Vagina (tissue), 2 donors: Measurements from ENCODE around the gene NRL. TPM values are rescaled to one million over a fixed set of nuclear protein-coding genes. Genes with fewer than 3 reads are reported as not detected.
A peak's percentile ranks its signal among the peaks of the same experiment; 100 is the strongest.

ENCODE experiments used
- DNase-seq, 2 donors: peaks; one replicate each; pipeline ENCODE4 v3.0.0-alpha.2; 2017; ENCODE audit errors: extremely low spot score in 2 of 2
- H3K27ac ChIP-seq: fragments of 200-600 bp; sonication (generic); one replicate; pipeline ENCODE4 v1.5.1; 2019
- H3K27me3 ChIP-seq: fragments of 200-600 bp; sonication (generic); one replicate; pipeline ENCODE4 v1.5.1; 2019
- H3K36me3 ChIP-seq, 2 donors: fragments of 200-600 bp; sonication (generic); one replicate each; pipeline ENCODE4 v1.5.1; 2017 to 2019
- H3K4me1 ChIP-seq: fragments of 200-600 bp; sonication (generic); one replicate; pipeline ENCODE4 v1.5.1; 2019
- H3K4me3 ChIP-seq, 2 donors: fragments of 200-600 bp; sonication (generic); 1 replicate in 1 of 2; 2 replicates in 1 of 2; pipeline ENCODE4 v1.5.1; 2016 to 2019
- H3K9me3 ChIP-seq: fragments of 200-600 bp; sonication (generic); one replicate; pipeline ENCODE4 v1.5.1; 2019
- CTCF ChIP-seq, 3 experiments: fragments of 450-650 bp in 2 of 3; fragments of 200-600 bp in 1 of 3; sonication (generic) in 1 of 3; IDR thresholded peaks; one replicate each; pipeline ENCODE4 v1.5.1; 2017 to 2019; ENCODE audit warnings: antibody characterized with exemption in 3 of 3, mild to moderate bottlenecking in 2 of 3, moderate library complexity in 2 of 3
- POLR2A ChIP-seq, 2 donors: fragments of 450-650 bp; IDR thresholded peaks; one replicate each; pipeline ENCODE4 v1.6.1; 2017; ENCODE audit warnings: antibody characterized with exemption in 2 of 2, mild to moderate bottlenecking in 2 of 2, moderate library complexity in 2 of 2
- POLR2AphosphoS5 ChIP-seq, 2 donors: sonication (generic); formaldehyde crosslinking; IDR thresholded peaks; one replicate each; pipeline ENCODE4 v1.9.0; 2017; ENCODE audit warnings: antibody characterized with exemption in 2 of 2, mild to moderate bottlenecking in 2 of 2, low read depth in 1 of 2; ENCODE audit not compliant: insufficient read depth in 1 of 2
- intact Hi-C: fragments of 100-400 bp; cut with DNase I; formaldehyde crosslinking; loops from one replicate; pipeline ENCODE4 v1.15.1; 2023
- total RNA-seq: library from RNA; depleted of rRNA; stranded (reverse); fragments of >200 nt; gene quantifications from one replicate; pipeline ENCODE4 v1.2.3, GENCODE V29; 2016

Gene NRL
- total RNA-seq, 1 donor from 2014 or later, result 1.2 TPM

- Histone ChIP-seq H3K27ac (peak overlapping the region; percentile 87), H3K4me3 (no peak overlapping the region), H3K36me3 (peaks cover 0 to 8% of the 10 kb centered on the region in 2 donors), H3K4me1 (peaks cover 55% of the 10 kb centered on the region), H3K9me3 (no peaks in the 10 kb centered on the region), H3K27me3 (no peaks in the 10 kb centered on the region)
- intact Hi-C loops, result no loop called here
- no peak for DNase-seq
- TF ChIP-seq CTCF (IDR thresholded peaks at IDR 0.05), result no peak
- TF ChIP-seq POLR2A (IDR thresholded peaks at IDR 0.05), result no peak
- TF ChIP-seq POLR2AphosphoS5 (IDR thresholded peaks at IDR 0.05; ENCODE audit: insufficient read depth in 1 of 2, low read depth in 1 of 2), result no peak
Measured at GRCh38 chr14:24144451-24144850, 29.7 kb upstream of the NRL start.

- Histone ChIP-seq H3K27me3 (no peaks in the 10 kb centered on the region), H3K36me3 (peaks cover 0 to 10% of the 10 kb centered on the region in 2 donors), H3K9me3 (no peaks in the 10 kb centered on the region), H3K4me3 (no peak overlapping the region), H3K4me1 (peaks cover 55% of the 10 kb centered on the region), H3K27ac (no peak overlapping the region)
- TF ChIP-seq POLR2AphosphoS5 (IDR thresholded peaks at IDR 0.05; ENCODE audit: insufficient read depth in 1 of 2, low read depth in 1 of 2) (no peak), POLR2A (IDR thresholded peaks at IDR 0.05) (no peak), CTCF (IDR thresholded peaks at IDR 0.05) (no peak)
- DNase-seq, result no peak
- intact Hi-C loops, result no loop called here
Measured at GRCh38 chr14:24143511-24143910, 28.8 kb upstream of the NRL start.

GRCh38 chr14:24141097-24141880 lies 26.5 kb upstream of the NRL start, which contains the start of gene EMC9:
Gene EMC9 (minus strand): TSS chr14:24141591. CDS start chr14:24141304, 287 bp downstream.
- DNase-seq, result peak; percentile 99 to 100
- Histone ChIP-seq H3K4me1 (peaks cover 63% of the 10 kb centered on the region), H3K27me3 (no peaks in the 10 kb centered on the region), H3K4me3 (peak within 1 kb of the TSS; percentile 68 to 94), H3K9me3 (no peaks in the 10 kb centered on the region), H3K27ac (peak within 1 kb of the TSS; percentile 84), H3K36me3 (peaks cover 0 to 22% of the 10 kb centered on the region in 2 donors)
- intact Hi-C loops, result loop anchor here (2.0 kb wide), 1 partner anchor 26 kb away; the partner anchor contains the start of genes DCAF11 and NRL
- TF ChIP-seq POLR2AphosphoS5 (IDR thresholded peaks at IDR 0.05; ENCODE audit: insufficient read depth in 1 of 2, low read depth in 1 of 2) (peak; percentile 94 to 96), CTCF (IDR thresholded peaks at IDR 0.05) (peak in 1 of 3 experiments; percentile 52), POLR2A (IDR thresholded peaks at IDR 0.05) (peak in 1 of 2 donors; percentile 73)

- Histone ChIP-seq H3K4me3 (no peak overlapping the region), H3K27me3 (no peaks in the 10 kb centered on the region), H3K9me3 (no peaks in the 10 kb centered on the region), H3K27ac (no peak overlapping the region), H3K4me1 (peaks cover 52% of the 10 kb centered on the region), H3K36me3 (peaks cover 0 to 22% of the 10 kb centered on the region in 2 donors)
- TF ChIP-seq POLR2A (IDR thresholded peaks at IDR 0.05) (no peak), POLR2AphosphoS5 (IDR thresholded peaks at IDR 0.05; ENCODE audit: insufficient read depth in 1 of 2, low read depth in 1 of 2) (no peak), CTCF (IDR thresholded peaks at IDR 0.05) (no peak)
- intact Hi-C loops, result no loop called here
- DNase-seq, result no peak
Measured at GRCh38 chr14:24139272-24139934, 24.7 kb upstream of the NRL start.
